Stimulated activated naive CD8-positive, alpha-beta T cell treated with anti-CD3 and anti-CD28 coated beads, Interleukin-15, Interleukin-2, amounts not matched to agents 100 ng/mL and 50 ng/mL, for 24 hours (primary cell): ENCODE measurements around the gene PCDHB11.
A peak's percentile ranks its signal among the peaks of the same experiment; 100 is the strongest.
"Not testable (repeated sequence)": the region's sequence is repeated elsewhere in the genome, so short reads cannot be mapped to it uniquely, and the experiment has no call there.

Source experiments
- H3K27ac Mint-ChIP-seq: one replicate; pipeline ENCODE4 v1.8.0; 2021; ENCODE audit warnings: mild to moderate bottlenecking, mixed read lengths
- H3K27me3 Mint-ChIP-seq: one replicate; pipeline ENCODE4 v1.8.0; 2021; ENCODE audit warnings: mixed read lengths
- H3K36me3 Mint-ChIP-seq: one replicate; pipeline ENCODE4 v1.8.0; 2021; ENCODE audit warnings: low read depth, mixed read lengths
- H3K4me1 Mint-ChIP-seq: one replicate; pipeline ENCODE4 v1.8.0; 2021; ENCODE audit warnings: low read depth, mixed read lengths
- H3K4me3 Mint-ChIP-seq: one replicate; pipeline ENCODE4 v1.8.0; 2021; ENCODE audit warnings: mild to moderate bottlenecking, mixed read lengths
- H3K9me3 Mint-ChIP-seq: one replicate; pipeline ENCODE4 v1.8.0; 2021; ENCODE audit warnings: mixed read lengths

PCDHB11 gene

DNA sequence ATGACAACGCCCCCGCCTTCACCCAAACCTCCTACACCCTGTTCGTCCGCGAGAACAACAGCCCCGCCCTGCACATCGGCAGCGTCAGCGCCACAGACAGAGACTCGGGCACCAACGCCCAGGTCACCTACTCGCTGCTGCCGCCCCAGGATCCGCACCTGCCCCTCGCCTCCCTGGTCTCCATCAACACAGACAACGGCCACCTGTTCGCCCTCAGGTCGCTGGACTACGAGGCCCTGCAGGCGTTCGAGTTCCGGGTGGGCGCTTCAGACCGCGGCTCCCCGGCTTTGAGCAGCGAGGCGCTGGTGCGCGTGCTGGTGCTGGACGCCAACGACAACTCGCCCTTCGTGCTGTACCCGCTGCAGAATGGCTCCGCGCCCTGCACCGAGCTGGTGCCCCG is 20.1 kb upstream of the PCDHB11 start:
- not testable (repeated sequence) for H3K36me3 Mint-ChIP-seq, H3K4me1 Mint-ChIP-seq, H3K4me3 Mint-ChIP-seq, H3K27ac Mint-ChIP-seq
- peaks cover 29% of the 10 kb centered on the region for H3K27me3 Mint-ChIP-seq
- peaks cover 14% of the 10 kb centered on the region for H3K9me3 Mint-ChIP-seq

- H3K27ac Mint-ChIP-seq, H3K4me3 Mint-ChIP-seq: not testable (repeated sequence)
Measured at GRCh38 chr5:141179876-141180275, 19.6 kb upstream of the PCDHB11 start.

GRCh38 chr5:141180313-141180712 is 19.1 kb upstream of the PCDHB11 start:
- Mint-ChIP-seq H3K27ac (no peak overlapping the region), H3K4me1 (no peaks in the 10 kb centered on the region), H3K36me3 (peaks cover 19% of the 10 kb centered on the region), H3K9me3 (peaks cover 17% of the 10 kb centered on the region), H3K27me3 (peaks cover 39% of the 10 kb centered on the region), H3K4me3 (no peak overlapping the region)

More at GRCh38 chr5:141179876-141180275, 19.6 kb upstream of the PCDHB11 start:
- peaks cover 15% of the 10 kb centered on the region for H3K36me3 Mint-ChIP-seq
- peaks cover 34% of the 10 kb centered on the region for H3K27me3 Mint-ChIP-seq
- not testable (repeated sequence) for H3K4me1 Mint-ChIP-seq
- peaks cover 17% of the 10 kb centered on the region for H3K9me3 Mint-ChIP-seq

DNA sequence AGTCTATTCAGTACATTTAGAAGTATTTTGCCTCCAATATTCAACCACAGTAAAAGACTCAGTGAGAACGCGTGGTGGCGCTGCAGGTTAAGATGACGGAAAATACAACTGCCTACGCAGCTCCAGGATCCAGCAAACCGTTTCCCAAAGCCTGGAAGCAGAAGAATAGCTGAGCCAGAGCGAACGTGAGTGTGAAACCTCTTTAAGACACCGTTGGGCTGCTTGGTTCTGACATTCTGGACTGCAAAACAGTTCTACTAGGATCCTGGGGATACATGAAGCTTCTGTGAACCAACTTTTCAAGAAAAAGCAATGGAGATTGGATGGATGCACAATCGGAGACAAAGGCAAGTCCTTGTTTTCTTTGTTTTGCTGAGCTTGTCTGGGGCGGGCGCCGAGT is 17.2 kb upstream of the PCDHB11 start, which contains the start of gene PCDHB16:
TSS of gene PCDHB16 (plus strand) at position 140 of the 400 bp plus-strand sequence. CDS start at position 313, 173 bp downstream.
- Mint-ChIP-seq H3K27ac (no peak within 1 kb of the TSS), H3K9me3 (peaks cover 17% of the 10 kb centered on the region), H3K4me1 (no peaks in the 10 kb centered on the region), H3K36me3 (peaks cover 19% of the 10 kb centered on the region), H3K27me3 (peaks cover 52% of the 10 kb centered on the region), H3K4me3 (no peak within 1 kb of the TSS)

- Mint-ChIP-seq H3K27me3 (peaks cover 65% of the 10 kb centered on the region), H3K9me3 (peaks cover 25% of the 10 kb centered on the region), H3K36me3 (peaks cover 23% of the 10 kb centered on the region)
- not testable (repeated sequence) for H3K4me1 Mint-ChIP-seq, H3K27ac Mint-ChIP-seq, H3K4me3 Mint-ChIP-seq
Measured at GRCh38 chr5:141184117-141184855, 15.1 kb upstream of the PCDHB11 start.

DNA sequence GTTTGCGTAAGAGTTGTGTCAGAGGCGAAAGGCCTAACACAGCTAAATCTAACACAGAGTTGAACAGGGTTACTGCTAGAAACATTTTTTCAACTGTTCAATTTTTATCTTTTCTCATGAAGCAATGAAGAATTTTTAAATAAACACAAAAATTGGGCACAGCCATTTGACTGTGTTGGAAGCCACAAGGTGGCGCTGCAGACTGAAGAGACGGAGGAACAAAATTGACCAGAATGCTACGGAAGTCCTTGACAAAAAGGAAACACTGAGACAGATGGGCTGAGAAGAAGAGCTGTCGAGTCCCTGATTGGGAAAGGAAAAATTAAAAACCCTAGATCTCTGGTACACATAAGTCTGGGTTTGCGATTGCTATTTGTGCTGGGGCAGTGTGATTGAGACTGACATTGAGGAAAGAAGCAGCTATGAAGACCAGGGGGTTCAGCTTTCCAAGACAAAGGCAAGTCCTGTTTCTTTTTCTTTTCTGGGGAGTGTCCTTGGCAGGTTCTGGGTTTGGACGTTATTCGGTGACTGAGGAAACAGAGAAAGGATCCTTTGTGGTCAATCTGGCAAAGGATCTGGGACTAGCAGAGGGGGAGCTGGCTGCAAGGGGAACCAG is 12.4 kb upstream of the PCDHB11 start, which contains the start of gene PCDHB9:
TSS of gene PCDHB9 (plus strand) at position 265 of the 616 bp plus-strand sequence. CDS start at position 423, 158 bp downstream.
- H3K27me3 Mint-ChIP-seq = peaks cover 75% of the 10 kb centered on the region

GRCh38 chr5:141188682-141189081 is 10.7 kb upstream of the PCDHB11 start:
- H3K36me3 Mint-ChIP-seq = peaks cover 13% of the 10 kb centered on the region
- peaks cover 25% of the 10 kb centered on the region for H3K9me3 Mint-ChIP-seq
- H3K4me1 Mint-ChIP-seq, H3K27ac Mint-ChIP-seq, H3K4me3 Mint-ChIP-seq: not testable (repeated sequence)
- peaks cover 73% of the 10 kb centered on the region for H3K27me3 Mint-ChIP-seq

More for the DNA sequence above, 12.4 kb upstream of the PCDHB11 start, which contains the start of gene PCDHB9:
- no peak within 1 kb of the TSS for H3K27ac Mint-ChIP-seq
- H3K9me3 Mint-ChIP-seq = peaks cover 28% of the 10 kb centered on the region
- H3K4me3 Mint-ChIP-seq = peak within 1 kb of the TSS; percentile 24
- no peaks in the 10 kb centered on the region for H3K4me1 Mint-ChIP-seq
- H3K36me3 Mint-ChIP-seq = peaks cover 19% of the 10 kb centered on the region

GRCh38 chr5:141189131-141189530 is 10.3 kb upstream of the PCDHB11 start:
- not testable (repeated sequence) for H3K4me3 Mint-ChIP-seq, H3K27ac Mint-ChIP-seq, H3K4me1 Mint-ChIP-seq
- Mint-ChIP-seq H3K36me3 (peaks cover 13% of the 10 kb centered on the region), H3K9me3 (peaks cover 24% of the 10 kb centered on the region), H3K27me3 (peaks cover 73% of the 10 kb centered on the region)

GRCh38 chr5:141192110-141192725 is 7.2 kb upstream of the PCDHB11 start, which contains the start of gene PCDHB10:
Gene PCDHB10 (plus strand): TSS chr5:141192353. CDS start chr5:141192553, 200 bp downstream.
- Mint-ChIP-seq H3K36me3 (peaks cover 11% of the 10 kb centered on the region), H3K4me1 (no peaks in the 10 kb centered on the region), H3K27me3 (peaks cover 60% of the 10 kb centered on the region), H3K4me3 (no peak within 1 kb of the TSS), H3K27ac (no peak within 1 kb of the TSS), H3K9me3 (peaks cover 36% of the 10 kb centered on the region)

DNA sequence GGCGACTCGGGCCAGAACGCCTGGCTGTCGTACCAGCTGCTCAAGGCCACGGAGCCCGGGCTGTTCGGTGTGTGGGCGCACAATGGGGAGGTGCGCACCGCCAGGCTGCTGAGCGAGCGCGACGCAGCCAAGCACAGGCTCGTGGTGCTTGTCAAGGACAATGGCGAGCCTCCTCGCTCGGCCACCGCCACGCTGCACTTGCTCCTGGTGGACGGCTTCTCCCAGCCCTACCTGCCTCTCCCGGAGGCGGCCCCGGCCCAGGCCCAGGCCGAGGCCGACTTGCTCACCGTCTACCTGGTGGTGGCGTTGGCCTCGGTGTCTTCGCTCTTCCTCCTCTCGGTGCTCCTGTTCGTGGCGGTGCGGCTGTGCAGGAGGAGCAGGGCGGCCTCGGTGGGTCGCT is 5.1 kb upstream of the PCDHB11 start:
- H3K36me3 Mint-ChIP-seq = peaks cover 13% of the 10 kb centered on the region
- peaks cover 45% of the 10 kb centered on the region for H3K9me3 Mint-ChIP-seq
- H3K4me1 Mint-ChIP-seq, H3K4me3 Mint-ChIP-seq, H3K27ac Mint-ChIP-seq: not testable (repeated sequence)
- peaks cover 63% of the 10 kb centered on the region for H3K27me3 Mint-ChIP-seq

- Mint-ChIP-seq H3K27ac (no peak overlapping the region), H3K4me3 (no peak overlapping the region), H3K27me3 (peaks cover 65% of the 10 kb centered on the region), H3K4me1 (no peaks in the 10 kb centered on the region), H3K36me3 (peaks cover 14% of the 10 kb centered on the region), H3K9me3 (peaks cover 48% of the 10 kb centered on the region)
Measured at GRCh38 chr5:141196363-141196762, 3.1 kb upstream of the PCDHB11 start.

- not testable (repeated sequence) for H3K4me3 Mint-ChIP-seq, H3K27ac Mint-ChIP-seq, H3K4me1 Mint-ChIP-seq
- Mint-ChIP-seq H3K36me3 (peaks cover 16% of the 10 kb centered on the region), H3K27me3 (peaks cover 54% of the 10 kb centered on the region), H3K9me3 (peaks cover 34% of the 10 kb centered on the region)
Measured at GRCh38 chr5:141201126-141201525, 1.7 kb downstream of the PCDHB11 start.

DNA sequence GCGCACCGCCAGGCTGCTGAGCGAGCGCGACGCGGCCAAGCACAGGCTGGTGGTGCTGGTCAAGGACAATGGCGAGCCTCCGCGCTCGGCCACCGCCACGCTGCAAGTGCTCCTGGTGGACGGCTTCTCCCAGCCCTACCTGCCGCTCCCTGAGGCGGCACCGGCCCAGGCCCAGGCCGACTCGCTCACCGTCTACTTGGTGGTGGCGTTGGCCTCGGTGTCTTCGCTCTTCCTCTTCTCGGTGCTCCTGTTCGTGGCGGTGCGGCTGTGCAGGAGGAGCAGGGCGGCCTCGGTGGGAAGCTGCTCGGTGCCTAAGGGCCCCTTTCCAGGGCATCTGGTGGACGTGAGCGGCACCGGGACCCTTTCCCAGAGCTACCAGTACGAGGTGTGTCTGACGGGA is 2.2 kb downstream of the PCDHB11 start:
- not testable (repeated sequence) for H3K4me3 Mint-ChIP-seq, H3K27ac Mint-ChIP-seq, H3K4me1 Mint-ChIP-seq
- Mint-ChIP-seq H3K27me3 (peaks cover 55% of the 10 kb centered on the region), H3K9me3 (peaks cover 29% of the 10 kb centered on the region), H3K36me3 (peaks cover 13% of the 10 kb centered on the region)

- Mint-ChIP-seq H3K9me3 (peaks cover 10% of the 10 kb centered on the region), H3K27me3 (peaks cover 71% of the 10 kb centered on the region), H3K4me1 (no peaks in the 10 kb centered on the region), H3K36me3 (peaks cover 4% of the 10 kb centered on the region), H3K27ac (no peak within 1 kb of the TSS), H3K4me3 (no peak within 1 kb of the TSS)
Measured at GRCh38 chr5:141208478-141208877, 9.1 kb downstream of the PCDHB11 start, which contains the start of gene PCDHB12. Gene PCDHB12 (plus strand): TSS chr5:141208719. CDS start chr5:141208908, 189 bp downstream.

DNA sequence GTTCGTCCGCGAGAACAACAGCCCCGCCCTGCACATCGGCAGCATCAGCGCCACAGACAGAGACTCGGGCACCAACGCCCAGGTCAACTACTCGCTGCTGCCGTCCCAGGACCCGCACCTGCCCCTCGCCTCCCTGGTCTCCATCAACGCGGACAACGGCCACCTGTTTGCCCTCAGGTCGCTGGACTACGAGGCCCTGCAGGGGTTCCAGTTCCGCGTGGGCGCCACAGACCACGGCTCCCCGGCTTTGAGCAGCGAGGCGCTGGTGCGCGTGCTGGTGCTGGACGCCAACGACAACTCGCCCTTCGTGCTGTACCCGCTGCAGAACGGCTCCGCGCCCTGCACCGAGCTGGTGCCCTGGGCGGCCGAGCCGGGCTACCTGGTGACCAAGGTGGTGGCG is 10.9 kb downstream of the PCDHB11 start:
- H3K27ac Mint-ChIP-seq, H3K36me3 Mint-ChIP-seq, H3K4me3 Mint-ChIP-seq, H3K4me1 Mint-ChIP-seq: not testable (repeated sequence)
- peaks cover 10% of the 10 kb centered on the region for H3K9me3 Mint-ChIP-seq
- peaks cover 77% of the 10 kb centered on the region for H3K27me3 Mint-ChIP-seq
